K562 (cell line): Measurements from ENCODE around the gene HPCAL1. TPM values are rescaled to one million over a fixed set of nuclear protein-coding genes. Genes with fewer than 3 reads are reported as not detected.

Experiments
- ATAC-seq: fragments of 200-7000 bp; cut with Tn5 transposase; 3 replicates; pipeline ENCODE4 v1.9.1; 2020; ENCODE audit warnings: moderate library complexity
- BruUV-seq: library from RNA; stranded (reverse); fragments of 400-500 nt; replicated peaks from 2 replicates; lab custom pipeline; 2021; lab: Mats Ljungman, UMichigan
- CTCF ChIA-PET: fragments of 300-600 bp; formaldehyde crosslinking; extraction: SDS; loops from one replicate; lab custom pipeline; 2021; ENCODE audit warnings: low intra/inter-chr PET ratio; lab: Yijun Ruan, JAX
- POLR2A ChIA-PET: fragments of 300-600, 350-650 bp; sonication (Branson Sonifier 250); formaldehyde crosslinking; extraction: SDS; loops from one replicate; lab custom pipeline; 2021; ENCODE audit warnings: antibody characterized with exemption, inconsistent platforms; lab: Yijun Ruan, JAX
- DNase-seq, 4 experiments: peaks; one replicate each; pipeline versions ENCODE4 v3.0.0 to v3.0.0-alpha.2; 2011 to 2018; ENCODE audit warnings: low spot score in 3 of 4, mixed read lengths in 3 of 4; ENCODE audit errors: extremely low read depth in 1 of 4
- FAIRE-seq: peaks from 2 replicates; lab custom pipeline; 2011; peaks lifted over from hg19 to GRCh38; lab: Jason Lieb, UNC
- H2AFZ ChIP-seq: 2 replicates; pipeline ENCODE4 v1.6.0; 2011; ENCODE audit warnings: low read depth, low read length, control low read depth, inconsistent platforms
- H3K27ac ChIP-seq: fragments of 200-600 bp; 3 replicates; pipeline ENCODE4 v1.8.0; 2011; ENCODE audit warnings: low read depth, mild to moderate bottlenecking, control low read depth, inconsistent platforms, low read length, moderate library complexity, mixed read lengths; ENCODE audit errors: extremely low read depth
- H3K27me3 ChIP-seq, 2 experiments: fragments of 300-600 bp in 1 of 2; 2 replicates in 1 of 2; 3 replicates in 1 of 2; pipeline versions ENCODE4 v1.6.0 to v1.8.0; 2011; ENCODE audit warnings: inconsistent platforms in 2 of 2, low read length in 2 of 2, mild to moderate bottlenecking in 1 of 2, mixed read lengths in 1 of 2, moderate library complexity in 1 of 2; ENCODE audit not compliant: control insufficient read depth in 2 of 2, insufficient read depth in 2 of 2
- H3K36me3 ChIP-seq: fragments of 300-600 bp; 3 replicates; pipeline ENCODE4 v1.8.0; 2011; ENCODE audit warnings: mild to moderate bottlenecking, low read length, inconsistent platforms; ENCODE audit not compliant: control insufficient read depth, insufficient read depth
- H3K4me1 ChIP-seq, 2 experiments: fragments of 200-600 bp in 1 of 2; replicated peaks in 1 of 2; 2 replicates in 1 of 2; 3 replicates in 1 of 2; pipeline versions ENCODE4 v1.5.1 to v1.8.0; 2011; ENCODE audit warnings: inconsistent platforms in 2 of 2, low read length in 2 of 2, mild to moderate bottlenecking in 1 of 2, mixed read lengths in 1 of 2, moderate library complexity in 1 of 2; ENCODE audit not compliant: control insufficient read depth in 2 of 2, insufficient read depth in 2 of 2
- H3K4me2 ChIP-seq: 2 replicates; pipeline ENCODE4 v1.6.1; 2011; ENCODE audit warnings: low read length, control low read depth, inconsistent platforms, mixed read lengths; ENCODE audit not compliant: insufficient read depth
- H3K4me3 ChIP-seq: fragments of 200-600 bp; sonication (generic), shearing (Covaris generic); 2 replicates; pipeline ENCODE4 v1.5.1; 2016; ENCODE audit warnings: control low read depth, inconsistent platforms
- H3K79me2 ChIP-seq: fragments of 200-600 bp; 3 replicates; pipeline ENCODE4 v1.8.0; 2011; ENCODE audit warnings: low read length, inconsistent platforms; ENCODE audit not compliant: control insufficient read depth, insufficient read depth
- H3K9ac ChIP-seq, 2 experiments: 2 replicates each; pipeline versions ENCODE4 v1.6.0 to v1.6.1; 2011; ENCODE audit warnings: low read depth in 2 of 2, low read length in 2 of 2, control low read depth in 1 of 2, inconsistent platforms in 1 of 2, mild to moderate bottlenecking in 1 of 2, mixed read lengths in 1 of 2; ENCODE audit not compliant: insufficient read depth in 1 of 2
- H3K9me1 ChIP-seq: one replicate; pipeline ENCODE4 v1.6.0; 2011; ENCODE audit warnings: inconsistent platforms, mild to moderate bottlenecking, low read length, moderate library complexity; ENCODE audit not compliant: control insufficient read depth, insufficient read depth
- H3K9me3 ChIP-seq: replicated peaks from 2 replicates; pipeline ENCODE4 v1.5.1; 2011; ENCODE audit warnings: low read depth, low read length, inconsistent platforms; ENCODE audit not compliant: control insufficient read depth, insufficient read depth
- H4K20me1 ChIP-seq: replicated peaks from 2 replicates; pipeline ENCODE4 v1.6.1; 2011; ENCODE audit warnings: low read length, inconsistent platforms, mixed read lengths; ENCODE audit not compliant: control insufficient read depth, insufficient read depth
- FOXA3 ChIP-seq, 2 experiments: fragments of 450-650 bp in 1 of 2; sonication (generic) in 1 of 2; formaldehyde crosslinking; IDR thresholded peaks in 1 of 2; conservative IDR thresholded peaks in 1 of 2; 2 replicates each; pipeline versions ENCODE4 v1.4.0 to v1.8.0; 2020 to 2022; ENCODE audit warnings: mild to moderate bottlenecking in 2 of 2, missing genetic modification reagents in 1 of 2
- HMGN3 ChIP-seq: IDR thresholded peaks from 2 replicates; pipeline ENCODE4 v1.6.1; 2011; ENCODE audit warnings: borderline replicate concordance, low read depth, mild to moderate bottlenecking, mixed read lengths, low read length; ENCODE audit not compliant: insufficient read length; ENCODE audit errors: extremely low read depth
- PHB ChIP-seq: fragments of 250-450 bp; sonication (Bioruptor Pico); IDR thresholded peaks from 2 replicates; pipeline ENCODE4 v1.5.0; 2021
- RBBP5 ChIP-seq: fragments of 200-600 bp; sonication (generic); IDR thresholded peaks from 2 replicates; pipeline ENCODE4 v1.6.1; 2012; ENCODE audit warnings: borderline replicate concordance, mild to moderate bottlenecking, low read length, control low read depth, inconsistent platforms; ENCODE audit not compliant: insufficient read depth, poor library complexity, severe bottlenecking
- SAFB ChIP-seq: fragments of 200-400 bp; formaldehyde crosslinking; IDR thresholded peaks from 2 replicates; pipeline ENCODE4 v1.6.1; 2017; ENCODE audit warnings: low read depth, low read length, borderline replicate concordance
- ZBTB8A ChIP-seq: fragments of 450-650 bp; IDR thresholded peaks from 2 replicates; pipeline ENCODE4 v1.6.1; 2018; ENCODE audit warnings: mild to moderate bottlenecking, moderate library complexity; ENCODE audit not compliant: partially characterized antibody
- ZC3H11A ChIP-seq: IDR thresholded peaks from 2 replicates; pipeline ENCODE4 v1.6.1; 2012; ENCODE audit warnings: low read depth, low read length, improper control_type of control experiment
- WGBS: fragments of 100-300 bp; shearing (Covaris generic); methylation state at CpG from one replicate; pipeline ENCODE4 v1.1.6; 2016; ENCODE audit warnings: low coverage, mixed read lengths; ENCODE audit not compliant: insufficient coverage; ENCODE audit errors: missing lambda C conversion rate; 5-methylcytosine and 5-hydroxymethylcytosine counted together
- in situ Hi-C: fragments of 300-500 bp; cut with MboI; formaldehyde crosslinking; loops from 4 replicates; pipeline ENCODE4 v1.15.0; 2018; ENCODE audit warnings: inconsistent platforms, mixed read lengths
- intact Hi-C: fragments of 100-400 bp; cut with micrococcal nuclease; formaldehyde crosslinking; loops from 2 replicates; pipeline ENCODE4 v1.14.2; 2022
- polyA plus RNA-seq, 8 experiments: library from polyadenylated mRNA; depleted of rRNA in 4 of 8; stranded (reverse) in 5 of 8; unstranded in 3 of 8; fragments of >200 nt; fragmentation: Nextera tagmentation in 2 of 8; fragmentation: Illumina TruSeq in 1 of 8; extraction: Ambion mirVana in 2 of 8; extraction: Trizol in 1 of 8; gene quantifications; 2 replicates each; pipeline versions ENCODE4 v1.2.1 to v1.2.3, GENCODE V29; 2011 to 2014; ENCODE audit warnings: inconsistent platforms in 1 of 8, missing spikeins in 1 of 8
- total RNA-seq, 7 experiments: library from RNA; depleted of rRNA in 6 of 7; stranded (reverse); fragments of >200 nt in 6 of 7; fragmentation: Illumina TruSeq in 2 of 7; extraction: Trizol in 2 of 7; gene quantifications; 2 replicates each; pipeline versions ENCODE4 v1.2.1 to v1.2.3, GENCODE V29; 2011 to 2021; ENCODE audit warnings: low replicate concordance in 1 of 7
- TF ChIP-seq, protein P1 (sequence below): fragments of 250-450 bp; sonication (Bioruptor Pico); IDR thresholded peaks from 2 replicates; pipeline ENCODE4 v1.8.0; 2021; ENCODE audit warnings: moderate library complexity, mild to moderate bottlenecking, inconsistent platforms

HPCAL1 gene
- total and polyA plus RNA-seq, 9 of the 15 experiments (the other 6 are each of a cell fraction or from before 2014, with no cell fraction given), result 2.7 to 65.5 (median 23.9) TPM

DNA sequence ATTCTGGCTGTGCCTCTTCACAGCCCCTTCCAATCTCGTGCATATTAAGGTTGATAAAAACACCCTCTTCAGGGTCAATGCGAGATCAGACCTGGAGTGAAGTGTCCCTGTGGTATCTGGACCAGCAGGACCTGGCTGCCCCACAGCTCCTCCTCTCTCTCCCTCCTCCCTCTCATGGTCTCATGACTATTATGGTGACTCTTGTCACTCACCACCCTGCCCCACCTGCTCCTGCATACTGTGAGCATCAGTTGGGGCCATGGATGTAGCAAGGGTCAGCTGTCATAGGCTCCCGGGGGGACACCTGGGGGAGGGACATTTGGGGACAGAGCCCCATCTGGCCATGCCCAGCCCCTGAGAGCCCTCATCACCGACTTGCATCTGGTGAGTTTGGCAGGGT lies 95.2 kb downstream of the HPCAL1 start:
- WGBS, result 69% methylated on average over 4 of the region's 4 CpGs
- ATAC-seq, result no peak
- Histone ChIP-seq H3K4me2 (no peak overlapping the region), H3K9me1 (peaks cover 8% of the 10 kb centered on the region), H3K9me3 (0 out of 2 replicates have a peak, but pooled peaks cover 1% of the 10 kb centered on the region), H3K79me2 (peaks cover 27% of the 10 kb centered on the region), H2AFZ (no peak overlapping the region), H3K36me3 (peaks cover 21% of the 10 kb centered on the region; the same call in 2 of the 3 replicates), H3K4me3 (no peak overlapping the region), H4K20me1 (peaks cover 11% of the 10 kb centered on the region), H3K27ac (no peak overlapping the region; the same call in 2 of the 3 replicates), H3K4me1 (peaks cover 12 to 26% of the 10 kb centered on the region in 2 experiments), H3K9ac (no peak overlapping the region), H3K27me3 (no peaks in the 10 kb centered on the region)
- no peak for FAIRE-seq
- intact Hi-C loops, result no loop called here
- no peak for DNase-seq
- TF ChIP-seq, protein P1, sequence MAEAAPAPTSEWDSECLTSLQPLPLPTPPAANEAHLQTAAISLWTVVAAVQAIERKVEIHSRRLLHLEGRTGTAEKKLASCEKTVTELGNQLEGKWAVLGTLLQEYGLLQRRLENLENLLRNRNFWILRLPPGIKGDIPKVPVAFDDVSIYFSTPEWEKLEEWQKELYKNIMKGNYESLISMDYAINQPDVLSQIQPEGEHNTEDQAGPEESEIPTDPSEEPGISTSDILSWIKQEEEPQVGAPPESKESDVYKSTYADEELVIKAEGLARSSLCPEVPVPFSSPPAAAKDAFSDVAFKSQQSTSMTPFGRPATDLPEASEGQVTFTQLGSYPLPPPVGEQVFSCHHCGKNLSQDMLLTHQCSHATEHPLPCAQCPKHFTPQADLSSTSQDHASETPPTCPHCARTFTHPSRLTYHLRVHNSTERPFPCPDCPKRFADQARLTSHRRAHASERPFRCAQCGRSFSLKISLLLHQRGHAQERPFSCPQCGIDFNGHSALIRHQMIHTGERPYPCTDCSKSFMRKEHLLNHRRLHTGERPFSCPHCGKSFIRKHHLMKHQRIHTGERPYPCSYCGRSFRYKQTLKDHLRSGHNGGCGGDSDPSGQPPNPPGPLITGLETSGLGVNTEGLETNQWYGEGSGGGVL (CRISPR knock-in tag), result no peak
- TF ChIP-seq ZBTB8A, result no peak
- TF ChIP-seq ZC3H11A, result no peak
- TF ChIP-seq SAFB, result no peak
- TF ChIP-seq FOXA3 (CRISPR knock-in tag; conservative IDR thresholded peaks at IDR 0.05 in 1 of 2, IDR thresholded peaks at IDR 0.05 in 1 of 2), result no peak
- no peak for TF ChIP-seq PHB (CRISPR knock-in tag)
- no peak for TF ChIP-seq HMGN3
- TF ChIP-seq RBBP5, result no peak
- in situ Hi-C loops, result no loop called here
- CTCF ChIA-PET, result no interaction called here
- POLR2A ChIA-PET, result interaction anchor here (0.7 kb wide), 1 partner anchor 1012 kb away, joined by 3 read pairs; no protein-coding TSS in a partner anchor
- BruUV-seq, result no TSS peak
